MM.1S (cell line): Measurements from ENCODE around the gene LIMS1.

Source experiments
- DNase-seq: peaks from one replicate; pipeline ENCODE4 v3.0.0-alpha.2; 2015
- H2AFZ ChIP-seq: fragments of 300-600 bp; sonication (generic); 2 replicates; pipeline ENCODE4 v1.6.0; 2016; ENCODE audit warnings: antibody characterized with exemption, low read length
- H3F3A ChIP-seq: fragments of 300-600 bp; sonication (generic); 2 replicates; pipeline ENCODE4 v1.6.1; 2016; ENCODE audit warnings: mild to moderate bottlenecking, antibody characterized with exemption, low read length, moderate library complexity, mixed read lengths; ENCODE audit not compliant: insufficient read depth
- H3K27ac ChIP-seq: fragments of 300-600 bp; sonication (generic); 2 replicates; pipeline ENCODE4 v1.5.1; 2016; ENCODE audit warnings: mild to moderate bottlenecking, low read length
- H3K27me3 ChIP-seq: fragments of 300-600 bp; sonication (generic); replicated peaks from 2 replicates; pipeline ENCODE4 v1.6.0; 2016; ENCODE audit warnings: low read length; ENCODE audit not compliant: insufficient read depth
- H3K36me3 ChIP-seq: fragments of 300-600 bp; sonication (generic); replicated peaks from 2 replicates; pipeline ENCODE4 v1.6.1; 2016; ENCODE audit warnings: mild to moderate bottlenecking, low read length, mixed read lengths; ENCODE audit not compliant: insufficient read depth
- H3K4me1 ChIP-seq: fragments of 300-600 bp; sonication (generic); 2 replicates; pipeline ENCODE4 v1.6.1; 2016; ENCODE audit warnings: low read length, mixed read lengths
- H3K4me2 ChIP-seq: fragments of 300-600 bp; sonication (generic); 2 replicates; pipeline ENCODE4 v1.6.0; 2016; ENCODE audit warnings: low read depth, low read length
- H3K4me3 ChIP-seq: fragments of 300-600 bp; sonication (generic); 2 replicates; pipeline ENCODE4 v1.5.1; 2016; ENCODE audit warnings: low read length, mixed read lengths
- H3K79me2 ChIP-seq: fragments of 300-600 bp; sonication (generic); 2 replicates; pipeline ENCODE4 v1.6.1; 2016; ENCODE audit warnings: mixed run types, low read length, mixed read lengths
- H3K9ac ChIP-seq: fragments of 300-600 bp; sonication (generic); 2 replicates; pipeline ENCODE4 v1.6.1; 2016; ENCODE audit warnings: low read length, mixed read lengths
- H3K9me2 ChIP-seq: fragments of 300-600 bp; sonication (generic); replicated peaks from 2 replicates; pipeline ENCODE4 v1.6.1; 2016; ENCODE audit warnings: mild to moderate bottlenecking, low read length, mixed read lengths; ENCODE audit not compliant: insufficient read depth
- H3K9me3 ChIP-seq: fragments of 300-600 bp; sonication (generic); replicated peaks from 2 replicates; pipeline ENCODE4 v1.6.1; 2016; ENCODE audit warnings: mild to moderate bottlenecking, low read length, mixed read lengths; ENCODE audit not compliant: insufficient read depth
- H4K20me1 ChIP-seq: fragments of 300-600 bp; sonication (generic); 2 replicates; pipeline ENCODE4 v1.6.1; 2016; ENCODE audit warnings: mild to moderate bottlenecking, low read length, moderate library complexity, mixed read lengths; ENCODE audit not compliant: insufficient read depth
- EZH2 ChIP-seq: fragments of 300-600 bp; sonication (generic); optimal IDR thresholded peaks from 2 replicates; pipeline ENCODE3; 2017; ENCODE audit warnings: low read depth, mild to moderate bottlenecking, antibody characterized with exemption, low read length, mixed read lengths
- EZH2phosphoT487 ChIP-seq: fragments of 300-600 bp; sonication (generic); IDR thresholded peaks from 2 replicates; pipeline ENCODE4 v1.6.1; 2018; ENCODE audit warnings: antibody characterized with exemption, low read length
- TF ChIP-seq, protein P1 (sequence below): fragments of 300-600 bp; sonication (generic); IDR thresholded peaks from 2 replicates; pipeline ENCODE4 v1.5.1; 2016; ENCODE audit warnings: antibody characterized with exemption, low read length, mixed read lengths

LIMS1 gene

DNA sequence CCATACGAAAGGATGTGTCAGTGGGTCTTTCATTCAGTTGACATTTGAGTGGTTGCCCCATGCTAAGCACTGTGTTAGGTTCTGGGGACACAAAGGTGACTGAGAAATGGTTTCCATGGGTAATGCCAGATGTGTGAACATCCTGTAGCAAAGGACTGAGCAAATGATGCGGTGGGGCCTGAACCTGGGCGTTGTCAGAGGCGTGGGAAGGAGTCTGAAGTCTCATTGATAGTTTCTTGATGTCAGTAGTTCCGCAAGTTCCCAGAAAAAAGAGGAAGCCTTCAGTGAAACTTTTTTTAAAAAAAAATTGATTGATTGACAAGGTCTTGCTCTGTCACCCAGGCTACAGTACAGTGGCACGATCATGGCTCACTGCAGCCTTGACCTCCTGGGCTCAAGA, 56.9 kb downstream of the LIMS1 start:
- DNase-seq, result no peak
- H3K27ac ChIP-seq, result no peak overlapping the region
- peaks cover 82% of the 10 kb centered on the region for H3K79me2 ChIP-seq
- no peak overlapping the region for H3K4me2 ChIP-seq
- H3K4me3 ChIP-seq, result no peak overlapping the region
- H3F3A ChIP-seq, result peaks cover 48% of the 10 kb centered on the region
- no peaks in the 10 kb centered on the region for H3K27me3 ChIP-seq
- H3K4me1 ChIP-seq, result peaks cover 75% of the 10 kb centered on the region
- no peaks in the 10 kb centered on the region for H3K9me3 ChIP-seq
- H3K9ac ChIP-seq, result no peak overlapping the region
- H3K9me2 ChIP-seq, result no peaks in the 10 kb centered on the region
- H3K36me3 ChIP-seq, result no peaks in the 10 kb centered on the region
- no peaks in the 10 kb centered on the region for H4K20me1 ChIP-seq
- H2AFZ ChIP-seq, result no peak overlapping the region
- TF ChIP-seq, protein P1, sequence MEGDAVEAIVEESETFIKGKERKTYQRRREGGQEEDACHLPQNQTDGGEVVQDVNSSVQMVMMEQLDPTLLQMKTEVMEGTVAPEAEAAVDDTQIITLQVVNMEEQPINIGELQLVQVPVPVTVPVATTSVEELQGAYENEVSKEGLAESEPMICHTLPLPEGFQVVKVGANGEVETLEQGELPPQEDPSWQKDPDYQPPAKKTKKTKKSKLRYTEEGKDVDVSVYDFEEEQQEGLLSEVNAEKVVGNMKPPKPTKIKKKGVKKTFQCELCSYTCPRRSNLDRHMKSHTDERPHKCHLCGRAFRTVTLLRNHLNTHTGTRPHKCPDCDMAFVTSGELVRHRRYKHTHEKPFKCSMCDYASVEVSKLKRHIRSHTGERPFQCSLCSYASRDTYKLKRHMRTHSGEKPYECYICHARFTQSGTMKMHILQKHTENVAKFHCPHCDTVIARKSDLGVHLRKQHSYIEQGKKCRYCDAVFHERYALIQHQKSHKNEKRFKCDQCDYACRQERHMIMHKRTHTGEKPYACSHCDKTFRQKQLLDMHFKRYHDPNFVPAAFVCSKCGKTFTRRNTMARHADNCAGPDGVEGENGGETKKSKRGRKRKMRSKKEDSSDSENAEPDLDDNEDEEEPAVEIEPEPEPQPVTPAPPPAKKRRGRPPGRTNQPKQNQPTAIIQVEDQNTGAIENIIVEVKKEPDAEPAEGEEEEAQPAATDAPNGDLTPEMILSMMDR, result no peak
- no peak for TF ChIP-seq EZH2phosphoT487
- TF ChIP-seq EZH2, result no peak

DNA sequence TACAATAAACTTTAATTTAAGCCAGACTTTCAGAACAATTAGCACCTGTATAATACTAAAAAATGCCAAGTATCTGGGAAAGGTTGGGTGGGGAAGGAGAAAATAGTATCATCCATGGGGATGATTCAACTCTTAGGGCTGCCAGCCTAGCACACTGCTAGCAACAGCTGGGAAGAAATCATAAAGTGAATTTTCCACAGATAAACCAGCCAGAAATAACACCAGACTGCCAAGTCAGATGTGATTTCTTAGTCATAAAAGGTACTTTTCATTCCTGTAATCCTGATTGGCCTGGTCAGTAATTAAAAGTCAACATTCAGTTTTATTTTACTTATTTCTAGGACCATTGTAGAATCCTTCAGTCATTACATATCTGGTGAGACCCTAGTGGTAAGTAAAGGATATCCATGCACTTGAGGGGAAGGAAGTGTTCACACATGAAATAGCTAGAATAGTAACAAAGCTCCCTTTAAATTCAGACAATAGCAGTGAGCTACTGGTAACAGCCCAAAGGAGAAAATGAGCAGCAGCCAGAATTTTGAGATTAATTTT, 59.4 kb downstream of the LIMS1 start:
- peaks cover 53% of the 10 kb centered on the region for H3K4me1 ChIP-seq
- peak overlapping the region; percentile 69 for H3K4me2 ChIP-seq
- no peaks in the 10 kb centered on the region for H3K36me3 ChIP-seq
- H3K27ac ChIP-seq, result peak overlapping the region; percentile 91
- peak overlapping the region; percentile 58; the same call in 1 of the 2 replicates for H3K9ac ChIP-seq
- H2AFZ ChIP-seq, result no peak overlapping the region
- H3K27me3 ChIP-seq, result no peaks in the 10 kb centered on the region
- no peaks in the 10 kb centered on the region for H3K9me2 ChIP-seq
- TF ChIP-seq EZH2 (no peak), EZH2phosphoT487 (no peak)
- TF ChIP-seq, protein P1, result peak; percentile 19; the same call in 1 of the 2 replicates
- H3K9me3 ChIP-seq, result no peaks in the 10 kb centered on the region
- peaks cover 33% of the 10 kb centered on the region for H3F3A ChIP-seq
- no peaks in the 10 kb centered on the region for H4K20me1 ChIP-seq
- peaks cover 76% of the 10 kb centered on the region for H3K79me2 ChIP-seq
- no peak for DNase-seq
- peak overlapping the region; percentile 23; the same call in 1 of the 2 replicates for H3K4me3 ChIP-seq

DNA sequence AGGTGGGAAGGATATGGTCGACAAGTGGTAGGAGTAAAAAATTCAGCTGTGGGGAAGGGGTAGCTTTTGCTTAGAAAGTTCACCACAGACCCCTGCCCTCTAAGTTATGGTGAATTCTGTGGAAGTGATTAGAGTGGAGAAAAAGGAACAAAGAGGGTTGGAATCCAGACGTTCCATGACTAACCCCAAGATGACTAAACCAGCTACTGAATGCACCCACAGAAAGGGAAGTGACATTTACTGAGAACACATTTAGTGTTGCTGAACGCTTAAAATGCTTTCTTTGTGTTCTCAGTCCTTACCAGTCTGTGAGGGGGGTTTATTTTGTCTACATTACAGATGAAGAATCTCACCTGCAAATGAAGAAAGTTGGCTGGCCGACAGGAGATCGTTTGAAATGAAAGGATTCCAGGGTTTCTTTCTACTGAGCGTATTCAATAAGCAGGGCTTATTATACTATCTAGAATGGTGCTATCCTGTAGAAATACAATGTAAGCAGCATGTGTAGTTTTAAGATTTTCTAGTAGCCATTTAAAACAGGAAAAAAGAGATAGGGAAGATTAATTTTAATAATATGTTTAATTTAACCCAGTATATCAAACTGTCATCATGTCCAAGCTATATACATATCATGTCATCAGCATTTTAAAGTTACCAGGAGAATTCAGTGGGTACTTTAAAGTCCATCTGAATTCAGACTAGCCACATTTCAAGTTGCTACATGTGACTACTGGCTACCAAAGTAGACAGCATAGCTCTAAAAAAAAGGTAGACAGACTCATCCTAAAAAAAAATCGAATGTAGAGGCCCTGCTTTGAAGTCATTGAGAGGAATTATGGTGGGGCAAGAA, 60.1 kb downstream of the LIMS1 start:
- peak; percentile 71 for DNase-seq
- no peaks in the 10 kb centered on the region for H4K20me1 ChIP-seq
- H3K4me3 ChIP-seq, result peak overlapping the region; percentile 23

More for the DNA sequence above, 60.1 kb downstream of the LIMS1 start:
- Histone ChIP-seq H3K9me3 (no peaks in the 10 kb centered on the region), H2AFZ (no peak overlapping the region), H3K27me3 (no peaks in the 10 kb centered on the region), H3K4me1 (peaks cover 46% of the 10 kb centered on the region), H3K79me2 (peaks cover 72% of the 10 kb centered on the region), H3K27ac (peak overlapping the region; percentile 91), H3K4me2 (peak overlapping the region; percentile 69), H3K9me2 (no peaks in the 10 kb centered on the region), H3F3A (peaks cover 25% of the 10 kb centered on the region), H3K9ac (peak overlapping the region; percentile 58), H3K36me3 (no peaks in the 10 kb centered on the region)
- TF ChIP-seq, protein P1, result no peak
- no peak for TF ChIP-seq EZH2phosphoT487
- no peak for TF ChIP-seq EZH2
